ENCODE measurements around the gene GMEB2. TPM values are rescaled to one million over a fixed set of nuclear protein-coding genes. Genes with fewer than 3 reads are reported as not detected.

GMEB2 gene
- polyA plus RNA-seq, 1 of the 3 experiments (the other 2 are of a cell fraction) = 6.5 TPM

DNA sequence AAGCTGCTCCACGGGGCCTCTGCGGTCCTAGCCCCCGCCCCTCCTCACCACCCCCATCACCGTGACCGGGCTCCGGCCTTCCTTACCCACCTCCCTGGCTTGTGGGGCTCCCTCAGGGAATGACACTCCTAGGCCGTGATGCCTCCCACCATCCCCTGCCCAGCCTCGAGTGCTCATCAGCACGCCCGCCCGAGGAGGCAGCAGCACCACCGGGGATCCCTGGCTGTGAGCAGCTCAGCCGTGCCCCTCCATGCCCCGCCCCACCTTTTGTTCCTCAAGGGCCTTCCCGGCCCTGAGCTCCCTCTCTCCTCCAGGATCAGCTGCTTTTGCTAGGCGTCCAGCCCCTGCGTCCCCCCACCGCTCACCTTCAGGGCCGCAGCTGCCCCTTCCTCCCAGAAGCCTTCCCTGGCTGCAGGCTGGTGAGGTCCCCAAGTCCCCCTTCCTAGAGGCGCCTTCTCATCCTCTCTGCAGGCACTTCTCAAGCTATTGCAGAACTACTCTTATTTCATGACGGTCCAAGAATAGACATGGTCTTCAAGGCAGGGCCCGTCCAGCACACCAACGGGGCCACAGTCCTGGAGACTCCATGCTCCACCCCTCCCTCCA, 69.9 kb downstream of the GMEB2 start (continued):
- TF ChIP-seq ZBTB33 (IDR thresholded peaks at IDR 0.05; ENCODE audit: borderline replicate concordance, low read depth) (no peak), RFX5 (IDR thresholded peaks at IDR 0.05; ENCODE audit: low read length) (no peak), NFIC (IDR thresholded peaks at IDR 0.05; ENCODE audit: borderline replicate concordance) (no peak), MEF2A (IDR thresholded peaks at IDR 0.05; ENCODE audit: borderline replicate concordance, low read depth) (no peak), USF1 (IDR thresholded peaks at IDR 0.05; ENCODE audit: borderline replicate concordance, low read depth) (no peak), POLR2AphosphoS5 (IDR thresholded peaks at IDR 0.05; ENCODE audit: low read depth, low read length) (no peak), FOSL2 (IDR thresholded peaks at IDR 0.05; ENCODE audit: borderline replicate concordance, low read depth) (no peak), YY1 (IDR thresholded peaks at IDR 0.05; ENCODE audit: low read depth) (no peak)

DNA sequence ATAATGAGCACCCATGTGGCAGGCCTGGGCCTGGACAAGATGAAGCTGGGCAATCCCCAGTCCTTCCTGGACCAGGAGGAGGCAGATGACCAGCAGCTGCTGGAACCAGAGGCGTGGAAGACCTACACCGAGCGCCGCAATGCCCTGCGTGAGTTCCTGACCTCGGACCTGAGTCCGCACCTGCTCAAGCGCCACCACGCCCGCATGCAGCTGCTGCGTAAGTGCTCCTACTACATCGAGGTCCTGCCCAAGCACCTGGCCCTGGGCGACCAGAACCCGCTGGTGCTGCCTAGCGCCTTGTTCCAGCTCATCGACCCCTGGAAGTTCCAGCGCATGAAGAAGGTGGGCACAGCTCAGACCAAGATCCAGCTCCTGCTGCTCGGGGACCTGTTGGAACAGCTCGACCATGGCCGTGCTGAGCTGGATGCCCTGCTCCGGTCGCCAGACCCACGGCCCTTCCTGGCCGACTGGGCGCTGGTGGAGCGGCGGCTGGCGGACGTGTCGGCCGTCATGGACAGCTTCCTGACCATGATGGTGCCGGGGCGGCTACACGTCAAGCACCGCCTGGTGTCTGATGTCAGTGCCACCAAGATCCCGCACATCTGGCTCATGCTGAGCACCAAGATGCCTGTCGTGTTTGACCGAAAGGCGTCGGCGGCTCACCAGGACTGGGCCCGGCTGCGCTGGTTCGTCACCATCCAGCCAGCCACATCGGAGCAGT, 71.1 kb downstream of the GMEB2 start:
- Histone ChIP-seq H3K79me2 (ENCODE audit: insufficient read depth) (no peaks in the 10 kb centered on the region), H3K9me2 (no peaks in the 10 kb centered on the region), H3K4me2 (no peak overlapping the region), H2AFZ (ENCODE audit: low read depth) (no peak overlapping the region), H3K9me3 (no peaks in the 10 kb centered on the region), H3F3A (replicated peaks; ENCODE audit: insufficient read depth) (peaks cover 9% of the 10 kb centered on the region), H3K27ac (ENCODE audit: low read depth in 2 of 2, low read length in 1 of 2) (no peak overlapping the region; a peak in 1 of 4 replicates), H3K9ac (no peak overlapping the region), H3K36me3 (replicated peaks in 1 of 2; ENCODE audit: control insufficient read depth in 1 of 2, insufficient read depth in 2 of 2, low read length in 1 of 2) (peaks cover 0 to 4% of the 10 kb centered on the region in 2 experiments), H3K27me3 (ENCODE audit: insufficient read depth) (no peaks in the 10 kb centered on the region), H4K20me1 (ENCODE audit: insufficient read depth) (no peaks in the 10 kb centered on the region), H3K4me3 (ENCODE audit: low read depth in 2 of 2, low read length in 1 of 2) (no peak overlapping the region), H3K4me1 (ENCODE audit: control insufficient read depth in 1 of 2, insufficient read depth in 2 of 2, low read depth in 1 of 2, low read length in 1 of 2) (peaks cover 0 to 14% of the 10 kb centered on the region in 2 experiments; a peak in 1 of 4 replicates)
- TF ChIP-seq JUND (IDR thresholded peaks at IDR 0.05) = no peak
- TF ChIP-seq, protein P1, sequence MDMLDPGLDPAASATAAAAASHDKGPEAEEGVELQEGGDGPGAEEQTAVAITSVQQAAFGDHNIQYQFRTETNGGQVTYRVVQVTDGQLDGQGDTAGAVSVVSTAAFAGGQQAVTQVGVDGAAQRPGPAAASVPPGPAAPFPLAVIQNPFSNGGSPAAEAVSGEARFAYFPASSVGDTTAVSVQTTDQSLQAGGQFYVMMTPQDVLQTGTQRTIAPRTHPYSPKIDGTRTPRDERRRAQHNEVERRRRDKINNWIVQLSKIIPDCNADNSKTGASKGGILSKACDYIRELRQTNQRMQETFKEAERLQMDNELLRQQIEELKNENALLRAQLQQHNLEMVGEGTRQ (IDR thresholded peaks at IDR 0.05; ENCODE audit: borderline replicate concordance, low read depth, low read length) = no peak
- no peak for TF ChIP-seq CTCF (IDR thresholded peaks at IDR 0.05)
- TF ChIP-seq CHD2 (IDR thresholded peaks at IDR 0.05; ENCODE audit: low read length, partially characterized antibody) = no peak
- TF ChIP-seq, protein P2, sequence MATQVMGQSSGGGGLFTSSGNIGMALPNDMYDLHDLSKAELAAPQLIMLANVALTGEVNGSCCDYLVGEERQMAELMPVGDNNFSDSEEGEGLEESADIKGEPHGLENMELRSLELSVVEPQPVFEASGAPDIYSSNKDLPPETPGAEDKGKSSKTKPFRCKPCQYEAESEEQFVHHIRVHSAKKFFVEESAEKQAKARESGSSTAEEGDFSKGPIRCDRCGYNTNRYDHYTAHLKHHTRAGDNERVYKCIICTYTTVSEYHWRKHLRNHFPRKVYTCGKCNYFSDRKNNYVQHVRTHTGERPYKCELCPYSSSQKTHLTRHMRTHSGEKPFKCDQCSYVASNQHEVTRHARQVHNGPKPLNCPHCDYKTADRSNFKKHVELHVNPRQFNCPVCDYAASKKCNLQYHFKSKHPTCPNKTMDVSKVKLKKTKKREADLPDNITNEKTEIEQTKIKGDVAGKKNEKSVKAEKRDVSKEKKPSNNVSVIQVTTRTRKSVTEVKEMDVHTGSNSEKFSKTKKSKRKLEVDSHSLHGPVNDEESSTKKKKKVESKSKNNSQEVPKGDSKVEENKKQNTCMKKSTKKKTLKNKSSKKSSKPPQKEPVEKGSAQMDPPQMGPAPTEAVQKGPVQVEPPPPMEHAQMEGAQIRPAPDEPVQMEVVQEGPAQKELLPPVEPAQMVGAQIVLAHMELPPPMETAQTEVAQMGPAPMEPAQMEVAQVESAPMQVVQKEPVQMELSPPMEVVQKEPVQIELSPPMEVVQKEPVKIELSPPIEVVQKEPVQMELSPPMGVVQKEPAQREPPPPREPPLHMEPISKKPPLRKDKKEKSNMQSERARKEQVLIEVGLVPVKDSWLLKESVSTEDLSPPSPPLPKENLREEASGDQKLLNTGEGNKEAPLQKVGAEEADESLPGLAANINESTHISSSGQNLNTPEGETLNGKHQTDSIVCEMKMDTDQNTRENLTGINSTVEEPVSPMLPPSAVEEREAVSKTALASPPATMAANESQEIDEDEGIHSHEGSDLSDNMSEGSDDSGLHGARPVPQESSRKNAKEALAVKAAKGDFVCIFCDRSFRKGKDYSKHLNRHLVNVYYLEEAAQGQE (IDR thresholded peaks at IDR 0.05; ENCODE audit: low read depth, low read length) = no peak
- TF ChIP-seq RXRA (IDR thresholded peaks at IDR 0.05; ENCODE audit: borderline replicate concordance, low read depth) = no peak
- no peak for TF ChIP-seq NRF1 (IDR thresholded peaks at IDR 0.05; ENCODE audit: low read depth, low read length)
- no peak for TF ChIP-seq ZBTB33 (IDR thresholded peaks at IDR 0.05; ENCODE audit: borderline replicate concordance, low read depth)
- no peak for TF ChIP-seq PBX3 (IDR thresholded peaks at IDR 0.05)
- 96% methylated on average over 18 of the region's 45 CpGs for WGBS (ENCODE audit: low lambda C conversion rate)
- DNase-seq = no peak
- POLR2A ChIA-PET = no interaction called here
- CTCF ChIA-PET = interaction anchor here (0.8 to 1.8 kb wide), 4 partner anchors 13 to 96 kb away, joined by 3 to 12 read pairs (median 4); partner anchors contain the start of gene PTK6
